Tibial nerve (tissue), 3 donors: ENCODE measurements around the gene SLC6A4.

ENCODE experiments used
- CTCF ChIP-seq, 5 experiments: fragments of 200-600 bp in 3 of 5; fragments of 450-650 bp in 2 of 5; sonication (generic) in 3 of 5; IDR thresholded peaks; one replicate each; pipeline ENCODE4 v1.5.1; 2016 to 2019; ENCODE audit warnings: antibody characterized with exemption in 5 of 5, mild to moderate bottlenecking in 3 of 5, moderate library complexity in 2 of 5
- POLR2A ChIP-seq, 2 donors: fragments of 450-650 bp; IDR thresholded peaks; one replicate each; pipeline ENCODE4 v1.6.1; 2017; ENCODE audit warnings: antibody characterized with exemption in 2 of 2, mild to moderate bottlenecking in 2 of 2, moderate library complexity in 2 of 2

- no peak for TF ChIP-seq CTCF (IDR thresholded peaks at IDR 0.05)
- no peak for TF ChIP-seq POLR2A (IDR thresholded peaks at IDR 0.05)
These were observed 22.7 kb downstream of the SLC6A4 start for GRCh38 chr17:30212750-30213149.
